NCI-H748 (cell line): ENCODE data around the gene RABAC1.
"Not testable (repeated sequence)": the region's sequence is repeated elsewhere in the genome, so short reads cannot be mapped to it uniquely, and the experiment has no call there.

Source experiments
- DNase-seq: peaks from one replicate; lab custom pipeline; 2025; ENCODE audit not compliant: unreplicated experiment; lab: John Stamatoyannopoulos, UW

RABAC1 gene

GRCh38 chr19:41918095-41918494 is 41.0 kb downstream of the RABAC1 start:
- DNase-seq: no peak

- no peak for DNase-seq
These were observed 41.4 kb downstream of the RABAC1 start for GRCh38 chr19:41917676-41918075.

GRCh38 chr19:41915776-41916414 is 43.2 kb downstream of the RABAC1 start:
- no peak for DNase-seq

- no peak for DNase-seq
These were observed 43.9 kb downstream of the RABAC1 start for GRCh38 chr19:41915021-41915775.

GRCh38 chr19:41914424-41914834 is 44.7 kb downstream of the RABAC1 start:
- not testable (repeated sequence) for DNase-seq

GRCh38 chr19:41913538-41914423 is 45.3 kb downstream of the RABAC1 start:
- DNase-seq: peak; percentile 22

GRCh38 chr19:41912899-41913537 is 46.1 kb downstream of the RABAC1 start:
- peak; percentile 29 for DNase-seq

GRCh38 chr19:41911889-41912731 is 47.0 kb downstream of the RABAC1 start:
- DNase-seq: no peak

- DNase-seq: no peak
These were observed 47.9 kb downstream of the RABAC1 start for GRCh38 chr19:41910992-41911888.

GRCh38 chr19:41910240-41910991 is 48.7 kb downstream of the RABAC1 start:
- no peak for DNase-seq

GRCh38 chr19:41909706-41910105 is 49.4 kb downstream of the RABAC1 start:
- DNase-seq: no peak

- no peak for DNase-seq
These were observed 50.2 kb downstream of the RABAC1 start for GRCh38 chr19:41908724-41909464.

GRCh38 chr19:41907994-41908615 is 51.0 kb downstream of the RABAC1 start:
- no peak for DNase-seq

GRCh38 chr19:41906916-41907680 is 52.0 kb downstream of the RABAC1 start:
- no peak for DNase-seq
